CD4-positive, alpha-beta T cell treated with Interleukin-6 for 4 hours (primary cell): ENCODE measurements around the gene SLC35E2B.
"Not testable (repeated sequence)": the region's sequence is repeated elsewhere in the genome, so short reads cannot be mapped to it uniquely, and the experiment has no call there.

Source experiments
- DNase-seq: peaks from one replicate; pipeline ENCODE4 v3.0.0-alpha.2; 2020; ENCODE audit warnings: mixed read lengths

The SLC35E2B gene

DNA sequence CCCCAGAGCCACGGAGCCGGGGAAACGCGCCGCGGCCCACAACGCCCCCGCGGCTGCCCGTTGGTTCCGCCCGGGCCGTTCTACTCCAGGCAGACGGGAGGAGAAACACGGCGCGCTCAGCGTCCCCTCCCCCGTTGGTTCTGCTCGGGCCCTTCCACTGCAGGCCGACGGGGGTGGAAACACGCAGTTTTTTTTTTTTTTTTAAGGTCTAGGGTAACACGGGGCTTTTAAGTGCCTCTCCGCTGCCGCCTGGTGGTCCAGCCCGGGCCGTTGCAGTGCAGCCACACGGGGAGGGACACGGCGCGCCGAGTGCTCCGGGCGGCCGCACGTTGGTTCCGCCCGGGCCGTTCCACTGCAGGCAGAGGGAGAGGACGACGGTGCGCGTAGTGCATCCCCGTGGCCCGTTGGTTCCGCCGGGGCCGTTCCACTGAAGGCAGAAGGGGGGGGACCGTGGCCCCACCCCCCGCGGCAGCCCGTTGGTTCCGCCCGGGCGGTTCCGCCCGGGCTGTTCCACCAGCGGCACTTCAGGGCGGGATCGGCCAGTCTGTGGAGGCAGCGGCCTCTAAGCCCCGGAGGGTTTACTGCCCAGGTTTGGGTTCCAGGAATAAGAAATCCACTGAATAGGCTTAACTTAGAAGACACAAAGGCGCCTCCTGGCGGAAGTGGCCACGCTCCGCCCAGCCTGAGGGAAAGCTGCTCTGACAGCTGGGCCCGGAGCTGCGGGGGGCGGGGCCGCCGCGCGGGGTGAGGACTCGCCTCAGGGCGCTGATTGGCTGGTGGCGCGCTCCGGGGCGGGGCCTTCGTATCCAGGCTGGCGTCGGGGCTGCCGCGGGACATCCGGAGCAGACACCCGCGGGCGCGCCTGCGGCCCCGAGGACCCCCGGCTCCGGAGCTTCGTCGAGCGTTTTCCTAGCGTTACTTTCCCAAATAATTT, at the start of gene SLC35E2B:
Gene SLC35E2B (minus strand): TSS at position 82 of the 934 bp plus-strand sequence. CDS start 16,096 bp downstream, outside the sequence.
- DNase-seq = peak; percentile 94

DNA sequence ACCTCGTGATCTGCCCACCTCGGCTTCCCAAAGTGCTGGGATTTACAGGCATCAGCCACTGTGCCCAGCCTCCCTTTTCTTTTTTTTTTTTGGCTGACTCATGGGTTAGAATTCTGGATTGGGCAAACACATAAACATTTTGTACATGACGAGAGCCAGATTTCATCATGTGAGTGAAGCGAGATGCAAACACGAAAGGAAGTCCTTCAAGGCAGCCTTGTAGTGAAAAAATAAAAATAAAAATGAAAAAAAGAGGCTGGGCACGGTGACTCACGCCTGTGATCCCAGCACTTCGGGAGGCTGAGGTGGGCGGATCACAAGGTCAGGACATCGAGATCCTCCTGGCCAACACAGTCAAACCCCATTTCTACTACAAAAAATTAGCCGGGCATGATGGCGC, 48.4 kb upstream of the SLC35E2B start:
- DNase-seq = not testable (repeated sequence)

DNA sequence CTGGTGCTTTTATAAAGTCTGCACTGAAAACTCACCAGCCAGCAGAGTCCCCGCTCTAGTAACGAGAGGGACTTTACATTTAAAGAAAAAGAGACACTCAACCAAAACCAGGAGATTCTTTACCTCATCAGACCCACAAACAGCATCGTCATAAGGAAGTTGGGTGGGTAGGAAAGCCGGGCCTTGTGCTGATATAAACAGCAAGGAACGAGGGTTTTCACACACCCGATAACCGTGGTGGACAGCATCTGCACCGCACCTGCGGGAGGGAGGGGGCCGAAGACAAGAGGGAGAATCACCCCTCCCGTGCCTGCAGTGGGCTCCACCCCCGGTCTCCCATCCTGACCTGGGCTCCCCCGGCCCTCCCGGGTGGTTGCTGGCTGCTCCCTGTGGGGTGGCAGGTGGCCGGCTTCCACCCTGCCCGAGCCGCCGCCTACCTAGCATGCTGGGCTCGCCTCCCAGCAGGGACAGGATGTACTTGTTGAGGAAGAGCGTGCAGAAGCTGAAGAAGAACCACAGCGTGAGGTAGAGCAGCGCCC, 46.3 kb upstream of the SLC35E2B start:
- DNase-seq = not testable (repeated sequence)

DNA sequence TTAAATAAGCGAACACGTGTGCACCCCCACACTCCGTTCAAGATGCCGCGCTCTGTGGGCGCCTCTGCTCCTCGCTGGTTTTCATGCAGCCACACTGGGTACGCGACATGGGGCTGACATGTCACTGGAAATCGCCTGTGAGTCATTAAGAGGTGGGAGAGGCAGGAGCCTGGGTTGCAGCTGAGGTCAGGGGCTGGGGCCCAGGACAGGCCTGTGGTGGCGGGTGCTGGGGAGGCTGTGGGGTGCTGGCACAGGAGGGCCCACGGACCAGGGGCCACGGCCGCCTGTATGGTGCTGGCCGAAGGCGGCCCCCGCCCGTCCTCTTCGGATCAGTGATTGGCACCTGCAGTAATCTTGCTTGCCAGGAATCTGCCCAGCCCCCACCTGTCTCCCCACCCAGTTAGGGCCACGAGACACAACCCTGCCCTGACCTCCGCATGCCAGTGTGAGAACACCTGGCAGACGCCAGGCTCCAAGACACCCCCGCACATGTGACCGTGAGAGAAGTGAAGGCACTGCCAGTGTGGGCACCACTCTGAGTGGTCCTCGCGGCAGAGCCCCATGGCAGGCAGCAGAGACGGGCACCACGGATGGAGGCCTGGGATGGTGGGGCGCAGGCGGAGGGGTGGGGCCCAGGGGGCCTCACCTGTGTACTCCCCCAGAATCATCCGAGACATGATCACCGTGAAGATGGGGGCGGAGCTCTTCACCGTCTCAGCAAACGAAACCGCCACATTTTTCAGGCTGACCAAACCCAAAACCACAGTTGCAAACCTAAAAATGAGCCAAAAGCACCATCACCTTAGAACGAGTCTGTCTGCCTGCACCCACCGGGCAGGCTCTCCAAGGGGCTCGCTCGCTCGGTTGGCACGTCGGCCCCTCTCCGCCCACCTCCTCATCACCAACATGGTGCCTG, 45.3 kb upstream of the SLC35E2B start:
- not testable (repeated sequence) for DNase-seq

DNA sequence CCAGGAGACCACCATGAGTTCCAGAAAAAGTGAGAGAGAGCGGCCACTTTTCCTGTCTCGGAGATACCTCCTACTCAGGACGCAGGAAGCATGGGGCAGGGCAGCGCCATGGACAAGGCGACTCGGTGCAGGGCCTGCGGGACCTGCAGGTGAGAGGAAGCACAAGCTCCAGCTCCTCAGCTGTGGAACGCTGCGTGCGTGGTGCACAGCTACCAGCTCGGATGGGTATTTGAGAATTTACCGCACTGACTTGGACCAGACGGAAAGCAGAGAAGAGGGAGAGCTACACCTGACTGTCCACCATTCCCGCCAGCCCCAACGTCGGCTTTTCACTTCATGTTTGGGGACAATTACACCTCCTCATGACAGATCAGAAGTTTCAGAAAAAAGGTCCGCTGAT, 39.8 kb upstream of the SLC35E2B start:
- DNase-seq = no peak

DNA sequence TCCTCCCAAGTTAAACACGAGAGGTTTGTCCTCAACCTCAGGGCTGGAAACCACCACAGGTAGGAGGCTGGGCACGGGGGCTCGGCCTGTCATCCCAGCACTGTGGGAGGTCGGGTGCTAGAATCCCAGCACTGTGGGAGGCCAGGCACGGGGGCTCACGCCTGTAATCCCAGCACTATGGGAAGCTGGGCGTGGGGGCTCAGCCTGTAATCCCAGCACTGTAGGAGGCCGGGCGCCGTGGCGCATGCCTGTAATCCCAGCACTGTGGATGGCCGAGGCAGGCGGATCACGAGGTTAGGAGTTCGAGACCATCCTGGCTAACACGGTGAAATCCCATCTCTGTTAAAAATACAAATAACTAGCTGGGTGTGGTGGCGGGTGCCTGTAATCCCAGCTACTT, 38.3 kb upstream of the SLC35E2B start:
- no peak for DNase-seq

DNA sequence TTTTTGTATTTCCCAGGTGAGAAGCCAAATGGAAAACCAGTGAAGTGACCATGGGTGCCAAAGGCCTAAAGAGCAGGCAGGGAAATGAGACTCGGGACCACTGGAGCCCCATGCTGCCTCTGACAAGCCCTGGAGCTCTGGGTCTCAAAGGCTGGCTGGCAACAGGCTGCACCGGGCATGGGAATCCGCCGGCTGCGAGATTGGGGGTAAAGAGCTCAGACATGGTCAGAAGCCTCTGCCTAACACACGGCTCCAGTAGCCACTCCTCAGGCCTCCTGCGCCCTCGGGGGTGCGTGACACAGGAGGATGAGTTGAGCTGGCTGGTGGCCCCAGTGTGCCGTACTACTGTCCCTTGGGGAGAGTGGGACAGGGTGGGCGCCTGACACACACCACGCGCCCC, 37.6 kb upstream of the SLC35E2B start:
- not testable (repeated sequence) for DNase-seq

DNA sequence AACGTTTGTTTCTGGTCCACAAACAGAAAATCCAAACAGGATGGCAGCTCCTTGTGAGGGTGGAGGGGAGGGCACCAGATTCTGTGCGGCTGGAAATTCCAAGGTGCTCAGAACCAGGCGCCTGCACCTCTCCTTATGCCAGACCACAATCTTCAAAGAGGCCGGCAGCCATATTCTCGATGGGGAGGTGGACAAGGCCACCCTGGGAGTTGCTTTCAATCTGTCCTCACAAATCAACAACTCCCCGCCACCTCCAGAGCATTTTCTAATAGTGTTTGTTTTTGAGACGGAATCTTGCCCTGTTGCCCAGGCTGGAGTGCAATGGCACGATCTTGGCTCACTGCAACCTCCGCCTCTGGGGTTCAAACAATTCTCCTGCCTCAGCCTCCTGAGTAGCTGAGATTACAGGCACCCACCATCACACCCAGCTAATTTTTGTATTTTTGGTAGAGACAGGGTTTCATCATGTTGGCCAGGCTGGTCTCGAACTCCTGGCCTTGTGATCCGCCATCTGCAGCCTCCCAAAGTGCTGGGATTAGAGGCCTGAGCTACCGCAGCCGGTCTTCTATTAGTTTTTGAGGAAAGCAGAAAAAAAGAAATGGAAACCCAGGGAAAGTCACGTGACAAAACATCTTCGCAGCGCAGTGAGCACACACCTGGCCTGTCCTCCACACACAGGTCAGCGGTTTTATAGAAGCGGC, 36.7 kb upstream of the SLC35E2B start:
- DNase-seq = not testable (repeated sequence)

DNA sequence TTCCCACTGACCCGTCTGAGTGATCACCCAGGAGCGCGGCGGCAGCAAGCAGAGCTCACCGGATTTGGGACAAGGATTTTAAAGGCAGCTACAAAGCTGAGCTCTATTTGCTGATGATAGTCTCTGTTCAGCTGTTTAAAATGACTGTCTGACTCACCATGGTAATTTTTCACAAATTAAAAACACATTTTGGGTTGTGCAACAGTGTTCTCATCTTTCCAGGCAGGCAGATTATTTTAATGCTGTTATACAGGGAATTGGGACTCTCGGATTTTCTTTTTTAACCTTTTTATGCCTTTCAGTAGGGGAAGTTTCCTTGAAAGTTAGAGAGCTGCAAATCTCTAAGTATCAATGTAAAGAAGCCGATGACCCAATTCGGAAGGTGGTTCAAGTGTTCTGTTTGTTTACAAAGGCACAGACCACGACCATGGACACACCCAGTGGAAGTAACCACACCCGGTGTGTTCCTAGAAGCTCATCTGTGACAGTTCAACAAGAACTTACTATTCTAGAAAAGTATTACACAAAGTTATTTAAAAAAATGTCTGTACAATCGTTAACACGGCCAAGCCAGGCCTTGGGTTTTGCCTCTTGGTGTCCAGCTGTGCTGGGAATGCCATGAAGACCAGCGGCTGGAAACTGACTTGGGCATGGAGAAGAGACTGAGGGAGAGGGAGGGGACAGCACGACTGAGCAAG, 35.9 kb upstream of the SLC35E2B start:
- DNase-seq = peak; percentile 20

DNA sequence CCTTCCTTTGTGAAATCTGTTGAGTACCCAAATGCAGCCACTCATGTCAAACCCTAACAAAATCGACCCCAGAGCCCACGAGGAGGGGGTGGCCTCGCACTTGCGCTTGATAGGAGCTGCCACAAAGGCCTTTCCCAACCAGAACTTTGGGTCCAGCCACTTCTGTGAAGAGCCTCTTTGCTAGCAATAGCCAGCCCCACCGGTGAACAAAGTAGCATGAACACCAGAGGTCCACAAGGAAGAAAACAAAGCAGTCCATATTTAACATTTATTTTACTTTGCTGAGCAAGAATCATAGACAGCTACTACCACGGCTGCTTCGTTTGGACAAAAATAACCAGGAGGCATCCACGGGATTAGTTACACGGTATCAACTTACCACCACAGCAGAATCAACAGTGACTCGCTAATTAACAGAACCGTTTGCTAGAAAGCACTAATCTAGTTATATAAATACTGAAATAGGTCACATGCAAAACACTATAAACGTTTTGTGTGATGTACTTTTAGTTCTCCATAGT, 34.6 kb upstream of the SLC35E2B start:
- DNase-seq = not testable (repeated sequence)

DNA sequence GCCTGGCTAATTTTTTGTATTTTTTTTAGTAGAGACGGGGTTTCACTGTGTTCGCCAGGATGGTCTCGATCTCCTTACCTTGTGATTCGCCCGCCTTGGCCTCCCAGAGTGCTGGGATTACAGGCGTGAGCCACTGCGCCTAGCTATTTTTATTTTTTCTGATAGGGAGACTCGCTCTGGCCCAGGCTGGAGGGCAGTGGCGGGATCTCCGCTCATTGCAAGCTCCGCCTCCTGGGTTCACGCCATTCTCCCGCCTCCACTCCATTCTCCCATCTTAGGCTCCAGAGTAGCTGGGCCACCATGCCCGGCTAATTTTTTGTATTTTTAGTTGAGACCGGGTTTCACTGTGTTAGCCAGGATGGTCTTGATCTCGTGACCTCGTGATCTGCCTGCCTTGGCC, 33.5 kb upstream of the SLC35E2B start:
- DNase-seq = not testable (repeated sequence)

DNA sequence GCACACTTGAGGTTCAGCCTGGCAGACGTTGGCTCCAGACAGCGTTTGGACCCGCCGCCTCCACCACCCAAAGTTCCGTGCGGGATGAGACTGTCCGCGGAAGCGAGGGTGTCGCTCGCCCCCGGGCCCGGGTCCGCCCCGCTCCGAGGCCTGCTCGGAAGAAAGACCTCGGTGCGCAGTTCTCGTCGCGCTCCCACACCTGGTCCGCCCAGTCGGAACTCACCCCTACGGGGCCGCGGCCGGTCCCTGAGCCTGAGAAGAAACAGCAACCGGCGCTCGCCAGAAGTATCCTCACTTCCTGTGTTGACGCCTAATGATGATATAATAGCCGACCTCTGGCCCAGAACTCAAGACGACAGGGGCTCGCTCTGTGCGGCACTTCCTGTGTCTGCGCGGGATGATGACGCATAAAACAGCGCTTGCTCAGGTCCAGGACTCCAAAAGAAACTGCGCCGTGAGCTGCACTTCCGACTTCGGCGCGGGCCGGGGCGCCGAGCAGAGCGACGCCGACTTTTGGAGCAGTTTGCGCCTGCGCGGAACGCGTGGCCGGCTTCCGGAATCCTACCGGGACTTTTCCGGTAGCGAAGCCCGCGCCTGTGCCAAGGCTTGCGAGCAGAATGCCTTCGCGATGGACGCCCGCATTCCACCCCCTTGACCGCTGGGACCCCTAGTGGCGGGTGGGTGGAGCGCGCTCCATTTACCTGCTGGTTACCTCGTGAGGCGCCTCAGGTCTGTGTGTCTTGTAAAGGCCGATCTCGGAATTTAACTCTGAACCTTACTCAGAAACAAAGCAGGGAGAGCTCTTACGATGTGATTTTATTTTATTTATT, 31.7 kb upstream of the SLC35E2B start, which contains the start of gene CDK11A:
Gene CDK11A (minus strand): TSS at position 323 of the 830 bp plus-strand sequence. CDS start 1,539 bp downstream, outside the sequence.
- DNase-seq = peak; percentile 97

DNA sequence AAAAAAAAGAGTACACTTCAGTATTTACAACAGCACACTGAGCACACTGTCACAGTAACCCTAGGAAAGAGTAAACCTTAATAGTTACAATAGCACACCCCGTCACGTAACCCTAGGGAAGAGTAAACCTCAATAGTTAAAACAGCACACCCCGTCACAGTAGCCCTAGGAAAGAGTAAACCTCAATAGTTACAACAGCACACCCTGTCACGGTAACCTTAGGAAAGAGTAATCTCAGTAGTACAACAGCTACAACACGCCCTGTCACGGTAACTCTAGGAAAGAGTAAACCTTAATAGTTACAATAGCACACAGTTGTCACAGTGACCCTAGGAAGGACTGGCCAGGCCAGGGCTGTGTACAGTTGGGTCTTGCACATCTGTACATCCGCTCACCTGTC, 28.6 kb upstream of the SLC35E2B start:
- no peak for DNase-seq

DNA sequence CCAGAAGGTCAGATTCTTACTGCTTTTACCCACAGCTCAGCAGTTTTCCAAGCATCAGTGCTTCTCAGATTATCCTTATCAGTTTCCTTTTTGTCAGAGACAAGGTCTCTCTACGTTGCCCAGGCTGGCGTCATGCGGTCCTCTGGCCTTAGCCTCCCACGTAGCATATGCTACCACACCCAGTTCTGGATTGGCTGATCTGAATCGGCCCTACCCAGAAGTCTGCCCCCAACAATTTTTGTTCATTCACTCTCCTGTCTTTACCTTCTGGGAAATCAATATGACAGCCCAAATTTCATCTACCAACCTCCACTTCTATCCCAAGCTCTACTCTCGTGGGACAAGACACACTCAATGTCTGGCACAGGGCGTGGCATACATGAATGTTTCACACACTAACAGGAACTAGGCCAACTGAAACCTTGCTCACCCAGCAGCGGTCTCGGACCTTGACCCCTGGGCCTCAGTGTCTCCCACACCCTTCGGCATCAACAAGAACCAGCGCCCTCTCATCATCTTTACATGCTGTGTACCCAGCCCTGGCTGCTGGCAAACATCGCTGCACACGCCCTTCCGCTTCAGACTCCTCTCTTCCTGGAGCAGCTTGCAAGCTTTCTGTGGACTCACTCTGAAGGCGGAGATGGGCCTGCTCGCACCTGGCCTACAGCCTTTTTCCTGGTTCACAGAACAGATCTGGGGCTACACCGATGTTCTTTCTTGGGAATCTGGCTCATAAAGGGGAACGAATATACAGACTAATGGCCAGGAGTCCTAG, 22.7 kb upstream of the SLC35E2B start:
- DNase-seq = not testable (repeated sequence)

DNA sequence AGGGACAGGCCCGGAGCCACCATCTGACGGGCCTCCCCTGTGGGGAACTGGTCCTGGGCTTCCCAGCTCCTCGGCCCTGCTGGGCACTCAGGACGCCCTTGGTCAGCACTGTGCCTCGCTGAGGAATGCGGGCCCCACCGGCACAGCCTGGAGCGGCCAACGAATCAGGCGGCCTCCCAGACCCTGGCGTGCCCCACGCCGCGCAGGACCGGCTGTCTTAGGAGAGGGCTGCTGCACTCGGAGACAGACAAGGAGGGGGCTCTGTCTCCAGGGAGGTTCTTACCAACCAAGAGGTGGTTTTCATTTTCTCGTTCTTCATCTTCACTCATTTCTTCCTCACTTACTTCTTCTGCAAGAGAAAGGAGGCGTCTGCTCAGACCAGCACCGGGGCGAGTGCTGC, 15.3 kb upstream of the SLC35E2B start:
- not testable (repeated sequence) for DNase-seq

DNA sequence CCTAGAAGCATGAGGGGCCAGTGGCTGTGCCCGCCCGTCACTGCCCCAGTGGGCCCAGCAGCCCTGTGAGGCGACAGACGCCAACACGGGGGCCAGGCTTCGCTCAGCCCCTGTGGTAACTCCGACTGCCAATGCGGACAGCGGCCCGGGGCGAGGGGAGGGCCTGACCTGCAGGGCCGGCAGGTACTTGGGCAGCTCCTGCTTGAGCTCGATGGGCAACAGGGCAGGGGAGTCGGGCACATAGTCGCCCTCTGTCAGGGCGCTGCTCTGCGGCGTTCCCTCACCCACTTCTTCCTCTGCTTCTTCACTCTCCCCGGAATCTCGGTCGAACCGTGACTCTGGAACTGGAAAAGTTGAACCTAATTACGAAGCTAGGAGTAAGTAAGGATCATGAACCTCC, 14.6 kb upstream of the SLC35E2B start:
- not testable (repeated sequence) for DNase-seq

DNA sequence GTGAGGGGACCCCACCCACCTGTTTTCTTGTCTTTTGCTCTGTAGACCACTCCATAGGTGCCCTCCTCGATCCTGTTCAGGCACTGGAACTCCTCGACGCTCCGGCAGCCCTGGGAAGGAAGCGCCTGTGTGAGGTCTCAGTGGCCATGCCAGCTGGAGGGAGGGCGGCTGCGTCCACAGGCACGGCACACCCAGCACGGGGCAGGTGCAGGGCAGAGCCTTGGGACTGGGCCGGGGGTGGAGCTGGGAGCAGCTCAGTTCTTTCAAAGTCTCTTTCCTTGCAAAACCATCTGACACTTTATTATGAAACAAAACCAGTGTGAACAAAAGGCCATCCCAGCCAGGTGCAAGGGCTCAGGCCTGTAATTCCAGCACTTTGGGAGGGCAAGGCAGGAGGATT, 13.0 kb upstream of the SLC35E2B start:
- not testable (repeated sequence) for DNase-seq

DNA sequence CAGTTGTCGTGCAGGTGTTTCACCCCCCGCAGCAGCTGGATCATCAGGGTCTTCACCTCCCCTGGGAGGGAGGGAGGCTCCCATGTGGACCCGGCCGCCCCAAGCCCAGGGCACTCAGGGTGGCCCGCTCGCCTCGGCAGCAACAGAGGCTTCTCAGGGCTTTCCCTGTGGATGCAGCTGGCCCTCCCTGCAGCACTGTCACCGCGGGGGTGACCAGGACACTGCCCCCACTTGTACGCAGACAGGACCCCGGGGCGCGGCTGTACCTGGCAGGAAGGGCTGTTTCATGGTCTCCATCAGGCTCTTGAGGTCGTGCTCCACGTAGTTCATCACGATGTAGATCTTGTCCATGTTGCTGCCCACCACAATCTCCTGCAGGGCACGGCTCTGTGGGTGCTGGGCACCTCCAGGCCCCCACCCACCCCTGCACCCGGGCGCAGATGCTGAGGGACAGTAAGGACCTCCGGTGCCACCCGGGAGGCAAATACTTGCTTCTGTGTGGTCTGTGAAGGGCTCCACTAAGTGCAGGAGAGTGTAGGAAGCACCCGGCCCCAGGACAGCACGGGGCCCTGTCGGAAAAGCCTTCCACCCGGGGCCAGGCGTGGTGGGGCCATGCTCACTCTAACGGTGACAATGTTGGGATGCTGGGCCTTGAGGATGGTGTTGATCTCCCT, 11.8 kb upstream of the SLC35E2B start:
- not testable (repeated sequence) for DNase-seq

DNA sequence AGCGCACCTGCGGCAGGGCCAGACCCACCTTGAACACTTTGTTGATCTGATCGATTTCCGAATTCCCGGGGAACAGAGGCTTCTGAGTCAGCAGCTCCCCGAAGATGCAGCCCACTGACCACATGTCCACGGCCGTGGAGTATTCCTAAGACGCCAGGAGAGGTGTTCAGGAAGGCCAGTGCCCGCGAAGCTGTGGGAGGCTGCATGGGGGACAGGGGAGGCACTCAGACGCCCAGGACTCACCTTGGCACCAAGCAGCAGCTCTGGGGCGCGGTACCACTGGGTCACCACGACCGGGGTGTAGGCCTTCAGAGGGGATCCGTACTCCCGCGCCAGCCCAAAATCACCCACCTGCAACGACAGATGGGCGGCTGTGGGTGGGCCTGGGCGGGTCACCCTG, 11.2 kb upstream of the SLC35E2B start:
- DNase-seq = no peak
